ENCODE data around the gene CCDC196. TPM values are rescaled to one million over a fixed set of nuclear protein-coding genes. Genes with fewer than 3 reads are reported as not detected.

CCDC196 gene
- total RNA-seq, 1 donor: not detected

- no peak overlapping the region for H3K4me3 ChIP-seq (ENCODE audit: low read depth, low read length)
- no peak for DNase-seq (ENCODE audit: low read depth)
- TF ChIP-seq CTCF (IDR thresholded peaks at IDR 0.05; ENCODE audit: insufficient read depth, low read depth, low read length): no peak
These were observed 32.7 kb upstream of the CCDC196 start for GRCh38 chr14:66453469-66453868.

GRCh38 chr14:66459603-66460002, 26.6 kb upstream of the CCDC196 start:
- H3K4me3 ChIP-seq (ENCODE audit: low read depth, low read length): no peak overlapping the region
- no peak for TF ChIP-seq CTCF (IDR thresholded peaks at IDR 0.05; ENCODE audit: insufficient read depth, low read depth, low read length)
- no peak for DNase-seq (ENCODE audit: low read depth)

- TF ChIP-seq CTCF (IDR thresholded peaks at IDR 0.05; ENCODE audit: insufficient read depth, low read depth, low read length): no peak
- H3K4me3 ChIP-seq (ENCODE audit: low read depth, low read length): no peak overlapping the region
- no peak for DNase-seq (ENCODE audit: low read depth)
These were observed 21.9 kb upstream of the CCDC196 start for GRCh38 chr14:66464261-66464660.

GRCh38 chr14:66468778-66469367, 17.3 kb upstream of the CCDC196 start:
- no peak overlapping the region for H3K4me3 ChIP-seq (ENCODE audit: low read depth, low read length)
- no peak for DNase-seq (ENCODE audit: low read depth)
- TF ChIP-seq CTCF (IDR thresholded peaks at IDR 0.05; ENCODE audit: insufficient read depth, low read depth, low read length): no peak

DNA sequence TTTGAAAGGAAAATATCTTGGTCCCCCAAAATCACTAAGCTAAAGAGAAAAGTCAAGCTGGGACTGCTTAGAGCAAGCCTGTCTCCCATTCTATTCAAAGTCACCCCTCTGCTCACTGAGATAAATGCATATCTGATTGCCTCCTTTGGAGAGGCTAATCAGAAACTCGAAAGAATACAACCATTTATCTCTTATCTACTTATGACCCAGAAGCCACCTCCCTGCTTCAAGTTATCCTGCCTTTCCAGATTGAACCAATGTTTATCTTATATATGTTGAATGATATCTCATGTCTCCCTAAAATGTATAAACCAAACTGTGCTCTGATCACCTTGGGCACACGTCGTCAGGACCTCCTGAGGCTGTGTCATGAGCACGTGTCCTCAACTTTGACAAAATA, 14.6 kb upstream of the CCDC196 start:
- no peak overlapping the region for H3K4me3 ChIP-seq (ENCODE audit: low read depth, low read length)
- no peak for TF ChIP-seq CTCF (IDR thresholded peaks at IDR 0.05; ENCODE audit: insufficient read depth, low read depth, low read length)
- no peak for DNase-seq (ENCODE audit: low read depth)

DNA sequence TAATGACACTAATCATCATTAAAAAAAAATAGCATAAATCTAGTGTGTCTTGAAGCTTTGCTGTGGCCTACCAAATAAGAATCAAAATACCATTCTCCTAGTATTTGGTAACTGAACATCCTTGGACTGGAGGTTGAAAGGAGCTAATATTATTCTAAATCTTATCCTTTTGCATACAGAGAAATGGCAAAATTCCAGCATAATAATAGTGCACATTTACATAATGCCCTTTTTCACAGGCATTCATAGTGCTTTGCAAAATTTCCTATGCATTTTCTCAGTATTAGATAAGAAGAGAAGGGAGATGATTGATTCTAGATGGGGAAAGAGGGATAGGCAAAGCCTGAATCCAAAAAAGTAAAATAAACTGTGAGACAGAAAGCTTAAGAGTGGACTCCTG, 13.9 kb upstream of the CCDC196 start:
- no peak for TF ChIP-seq CTCF (IDR thresholded peaks at IDR 0.05; ENCODE audit: insufficient read depth, low read depth, low read length)
- H3K4me3 ChIP-seq (ENCODE audit: low read depth, low read length): no peak overlapping the region
- no peak for DNase-seq (ENCODE audit: low read depth)

GRCh38 chr14:66473223-66473622, 12.9 kb upstream of the CCDC196 start:
- no peak for DNase-seq (ENCODE audit: low read depth)
- TF ChIP-seq CTCF (IDR thresholded peaks at IDR 0.05; ENCODE audit: insufficient read depth, low read depth, low read length): no peak
- H3K4me3 ChIP-seq (ENCODE audit: low read depth, low read length): no peak overlapping the region

All from fibroblast of villous mesenchyme (primary cell).